ENCODE measurements around the gene TOMM20.

The TOMM20 gene

DNA sequence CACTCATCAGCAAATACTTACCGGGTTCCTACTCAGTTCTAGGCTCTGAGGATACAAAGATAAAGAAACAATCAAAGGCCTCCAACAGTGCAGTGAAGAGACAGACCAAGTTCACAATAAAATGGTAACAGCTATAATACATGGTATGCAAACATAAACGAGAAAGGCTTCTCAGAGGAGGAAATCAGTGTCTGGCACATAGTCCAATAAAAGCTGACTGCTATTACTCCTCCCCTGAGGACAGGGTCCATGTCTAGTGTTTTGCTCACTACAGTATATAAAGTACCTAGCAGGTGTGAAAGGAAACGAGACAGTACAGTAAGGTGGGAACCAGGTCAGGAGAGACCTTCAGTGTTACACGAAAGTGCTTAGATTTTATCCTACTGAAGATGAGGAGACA is 28.1 kb upstream of the TOMM20 start:
- CTCF ChIA-PET, result interaction anchor here (1.0 to 1.9 kb wide), 2 partner anchors 11 to 260 kb away, joined by 4 to 9 read pairs; no protein-coding TSS in a partner anchor
- POLR2A ChIA-PET, result interaction anchor here (1.2 kb wide), 1 partner anchor 10 kb away, joined by 3 read pairs; no protein-coding TSS in a partner anchor
- no peak for TF ChIP-seq PKNOX1 (IDR thresholded peaks at IDR 0.05)
- no peak for TF ChIP-seq FOXM1 (IDR thresholded peaks at IDR 0.05; ENCODE audit: borderline replicate concordance)
- no peak for TF ChIP-seq NFRKB (IDR thresholded peaks at IDR 0.05)
- TF ChIP-seq SUZ12 (IDR thresholded peaks at IDR 0.05), result no peak
- no peak for TF ChIP-seq TARDBP (IDR thresholded peaks at IDR 0.05)
- no peak for TF ChIP-seq L3MBTL2 (conservative IDR thresholded peaks at IDR 0.05)
- no peak for TF ChIP-seq BHLHE40 (IDR thresholded peaks at IDR 0.05; ENCODE audit: borderline replicate concordance)
- no peak for TF ChIP-seq ARNT (IDR thresholded peaks at IDR 0.05)
- no peak for TF ChIP-seq ZNF384 (IDR thresholded peaks at IDR 0.05)
- TF ChIP-seq HDGF (IDR thresholded peaks at IDR 0.05; ENCODE audit: borderline replicate concordance), result no peak
- no peak for TF ChIP-seq FOXK2 (IDR thresholded peaks at IDR 0.05)
- no peak for TF ChIP-seq SP1 (IDR thresholded peaks at IDR 0.05)
- TF ChIP-seq LEF1 (IDR thresholded peaks at IDR 0.05; ENCODE audit: borderline replicate concordance), result no peak
- no peak for TF ChIP-seq CTBP1 (IDR thresholded peaks at IDR 0.05; ENCODE audit: borderline replicate concordance)
- no peak for TF ChIP-seq ELF4 (IDR thresholded peaks at IDR 0.05)
- no peak for DNase-seq (ENCODE audit: extremely low spot score)

- ChIA-PET CTCF (interaction anchor here (1.0 to 1.9 kb wide), 2 partner anchors 10 to 260 kb away, joined by 4 to 9 read pairs; no protein-coding TSS in a partner anchor), POLR2A (interaction anchor here (1.2 kb wide), 1 partner anchor 9 kb away, joined by 3 read pairs; no protein-coding TSS in a partner anchor)
- no peak for TF ChIP-seq SUZ12 (IDR thresholded peaks at IDR 0.05)
- TF ChIP-seq FOXA1 (IDR thresholded peaks at IDR 0.05), result no peak
- no peak for TF ChIP-seq FOXM1 (IDR thresholded peaks at IDR 0.05; ENCODE audit: borderline replicate concordance)
- no peak for TF ChIP-seq FOXK2 (IDR thresholded peaks at IDR 0.05)
- no peak for TF ChIP-seq SP1 (IDR thresholded peaks at IDR 0.05)
- no peak for TF ChIP-seq HDGF (IDR thresholded peaks at IDR 0.05; ENCODE audit: borderline replicate concordance)
- no peak for TF ChIP-seq ELF4 (IDR thresholded peaks at IDR 0.05)
- TF ChIP-seq BHLHE40 (IDR thresholded peaks at IDR 0.05; ENCODE audit: borderline replicate concordance), result no peak
- TF ChIP-seq NFRKB (IDR thresholded peaks at IDR 0.05), result no peak
- no peak for TF ChIP-seq L3MBTL2 (conservative IDR thresholded peaks at IDR 0.05)
- no peak for TF ChIP-seq TARDBP (IDR thresholded peaks at IDR 0.05)
- TF ChIP-seq LEF1 (IDR thresholded peaks at IDR 0.05; ENCODE audit: borderline replicate concordance), result no peak
- no peak for TF ChIP-seq ARNT (IDR thresholded peaks at IDR 0.05)
- TF ChIP-seq ZNF384 (IDR thresholded peaks at IDR 0.05), result no peak
- no peak for TF ChIP-seq PKNOX1 (IDR thresholded peaks at IDR 0.05)
- no peak for TF ChIP-seq CTBP1 (IDR thresholded peaks at IDR 0.05; ENCODE audit: borderline replicate concordance)
- DNase-seq (ENCODE audit: extremely low spot score), result no peak
These were observed 27.6 kb upstream of the TOMM20 start for GRCh38 chr1:235156265-235156664.

DNA sequence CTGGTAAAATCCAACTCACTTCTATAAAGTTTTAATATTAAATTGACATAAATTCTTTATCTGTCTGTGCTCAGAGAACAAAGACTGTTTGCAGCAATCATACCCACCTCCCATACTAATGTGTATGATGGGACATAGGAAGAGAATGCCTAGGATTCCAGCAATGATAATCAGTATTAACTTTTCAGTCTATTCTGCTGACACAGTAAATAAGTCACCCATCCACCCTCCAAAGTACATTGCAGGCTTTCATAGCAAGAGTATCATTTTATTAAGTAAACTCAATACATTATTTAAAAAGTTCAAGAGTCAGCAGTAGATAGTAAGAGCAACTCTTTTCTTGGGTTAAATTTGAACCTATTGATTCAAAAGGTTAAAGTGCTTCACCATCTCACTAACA is 23.6 kb upstream of the TOMM20 start:
- TF ChIP-seq ARNT (IDR thresholded peaks at IDR 0.05) (no peak), FOXM1 (IDR thresholded peaks at IDR 0.05; ENCODE audit: borderline replicate concordance) (no peak), L3MBTL2 (conservative IDR thresholded peaks at IDR 0.05) (no peak), CTBP1 (IDR thresholded peaks at IDR 0.05; ENCODE audit: borderline replicate concordance) (no peak), TARDBP (IDR thresholded peaks at IDR 0.05) (no peak), ZNF384 (IDR thresholded peaks at IDR 0.05) (no peak), FOXA1 (IDR thresholded peaks at IDR 0.05) (no peak), ELF4 (IDR thresholded peaks at IDR 0.05) (no peak), HDGF (IDR thresholded peaks at IDR 0.05; ENCODE audit: borderline replicate concordance) (no peak), FOXK2 (IDR thresholded peaks at IDR 0.05) (no peak), NFRKB (IDR thresholded peaks at IDR 0.05) (no peak), SUZ12 (IDR thresholded peaks at IDR 0.05) (no peak), SP1 (IDR thresholded peaks at IDR 0.05) (no peak), BHLHE40 (IDR thresholded peaks at IDR 0.05; ENCODE audit: borderline replicate concordance) (no peak)
- ChIA-PET POLR2A (interaction anchor here (0.6 to 0.7 kb wide), 3 partner anchors 9 to 24 kb away, joined by 3 to 4 read pairs (median 3); partner anchors contain the start of genes RBM34 and TOMM20), CTCF (no interaction called here)
- DNase-seq (ENCODE audit: extremely low spot score), result no peak

DNA sequence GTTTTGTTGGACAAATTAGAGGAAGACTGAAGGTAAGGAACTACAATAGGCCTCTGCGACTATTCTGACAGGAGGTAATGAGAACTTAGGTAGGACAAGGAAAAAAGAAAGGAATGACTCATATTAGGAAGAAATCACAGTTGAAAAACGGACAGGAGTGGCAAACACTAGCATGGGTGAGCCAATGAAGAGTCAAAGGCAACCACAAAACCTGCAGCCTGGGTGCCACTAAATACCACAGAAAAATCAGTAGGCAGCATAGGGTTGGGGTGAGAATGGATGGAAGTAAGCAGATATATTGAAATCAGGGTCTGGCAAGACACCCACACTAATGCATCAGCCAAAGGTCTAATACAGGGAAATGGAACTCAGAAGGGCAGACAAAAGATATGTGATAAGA is 22.4 kb upstream of the TOMM20 start:
- no peak for DNase-seq (ENCODE audit: extremely low spot score)
- TF ChIP-seq SP1 (IDR thresholded peaks at IDR 0.05), result no peak
- no peak for TF ChIP-seq FOXK2 (IDR thresholded peaks at IDR 0.05)
- no peak for TF ChIP-seq CTBP1 (IDR thresholded peaks at IDR 0.05; ENCODE audit: borderline replicate concordance)
- no peak for TF ChIP-seq HDGF (IDR thresholded peaks at IDR 0.05; ENCODE audit: borderline replicate concordance)
- TF ChIP-seq SUZ12 (IDR thresholded peaks at IDR 0.05), result no peak
- no peak for TF ChIP-seq BHLHE40 (IDR thresholded peaks at IDR 0.05; ENCODE audit: borderline replicate concordance)
- no peak for TF ChIP-seq PKNOX1 (IDR thresholded peaks at IDR 0.05)
- TF ChIP-seq ARNT (IDR thresholded peaks at IDR 0.05), result no peak
- TF ChIP-seq LEF1 (IDR thresholded peaks at IDR 0.05; ENCODE audit: borderline replicate concordance), result no peak
- TF ChIP-seq NFRKB (IDR thresholded peaks at IDR 0.05), result no peak
- TF ChIP-seq TARDBP (IDR thresholded peaks at IDR 0.05), result no peak
- TF ChIP-seq FOXA1 (IDR thresholded peaks at IDR 0.05), result no peak
- CTCF ChIA-PET, result no interaction called here
- POLR2A ChIA-PET, result no interaction called here

DNA sequence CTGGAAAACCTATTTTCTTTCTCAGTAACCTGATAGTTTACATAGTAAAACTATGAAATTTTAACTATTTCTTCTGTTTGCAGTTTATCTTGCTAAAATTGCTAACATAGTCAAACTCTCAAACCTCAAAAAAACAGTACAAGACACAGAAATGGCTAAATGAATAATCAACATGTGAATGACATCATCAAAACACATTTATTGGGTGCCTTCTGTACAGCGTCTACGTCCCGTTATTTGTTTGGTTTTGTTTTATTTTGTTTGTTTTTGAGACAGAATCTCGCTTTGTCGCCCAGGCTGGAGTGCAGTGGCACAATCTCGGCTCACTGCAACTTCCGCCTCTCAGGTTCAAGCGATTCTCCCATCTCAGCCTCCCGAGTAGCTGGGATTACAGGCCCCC is 21.2 kb upstream of the TOMM20 start:
- no peak for TF ChIP-seq FOXA1 (IDR thresholded peaks at IDR 0.05)
- TF ChIP-seq BHLHE40 (IDR thresholded peaks at IDR 0.05; ENCODE audit: borderline replicate concordance), result no peak
- no peak for TF ChIP-seq SUZ12 (IDR thresholded peaks at IDR 0.05)
- TF ChIP-seq ZNF384 (IDR thresholded peaks at IDR 0.05), result no peak
- no peak for TF ChIP-seq SP1 (IDR thresholded peaks at IDR 0.05)
- no peak for TF ChIP-seq FOXK2 (IDR thresholded peaks at IDR 0.05)
- no peak for TF ChIP-seq CTBP1 (IDR thresholded peaks at IDR 0.05; ENCODE audit: borderline replicate concordance)
- no peak for TF ChIP-seq ARNT (IDR thresholded peaks at IDR 0.05)
- TF ChIP-seq HDGF (IDR thresholded peaks at IDR 0.05; ENCODE audit: borderline replicate concordance), result no peak
- TF ChIP-seq PKNOX1 (IDR thresholded peaks at IDR 0.05), result no peak
- no peak for TF ChIP-seq FOXM1 (IDR thresholded peaks at IDR 0.05; ENCODE audit: borderline replicate concordance)
- TF ChIP-seq NFRKB (IDR thresholded peaks at IDR 0.05), result no peak
- no peak for TF ChIP-seq LEF1 (IDR thresholded peaks at IDR 0.05; ENCODE audit: borderline replicate concordance)
- TF ChIP-seq TARDBP (IDR thresholded peaks at IDR 0.05), result no peak
- no peak for TF ChIP-seq L3MBTL2 (conservative IDR thresholded peaks at IDR 0.05)
- no peak for TF ChIP-seq ELF4 (IDR thresholded peaks at IDR 0.05)

More for the DNA sequence above, 21.2 kb upstream of the TOMM20 start:
- DNase-seq (ENCODE audit: extremely low spot score), result no peak
- ChIA-PET POLR2A (interaction anchor here (1.2 kb wide), 2 partner anchors 10 to 11 kb away, joined by 5 read pairs; partner anchors contain the start of gene RBM34), CTCF (no interaction called here)
